Keratinocyte (primary cell): ENCODE measurements around the gene HP1BP3. TPM values are rescaled to one million over a fixed set of nuclear protein-coding genes. Genes with fewer than 3 reads are reported as not detected.

Source experiments
- DNase-seq: peaks from one replicate; pipeline ENCODE4 v3.0.0-alpha.2; 2011; ENCODE audit warnings: low read depth, missing footprints, low spot score
- FAIRE-seq: peaks from 2 replicates; lab custom pipeline; 2011; peaks lifted over from hg19 to GRCh38; lab: Jason Lieb, UNC
- H2AFZ ChIP-seq: 2 replicates; pipeline ENCODE4 v1.6.0; 2012; ENCODE audit warnings: low read length, control low read depth, inconsistent platforms; ENCODE audit not compliant: control insufficient read depth
- H3K27ac ChIP-seq: 2 replicates; pipeline ENCODE4 v1.5.1; 2011; ENCODE audit warnings: low read length; ENCODE audit not compliant: control insufficient read depth, insufficient read depth
- H3K27me3 ChIP-seq: 3 replicates; pipeline ENCODE4 v1.6.0; 2011; ENCODE audit warnings: low read length; ENCODE audit not compliant: control insufficient read depth, insufficient read depth; ENCODE audit errors: extremely low read depth
- H3K36me3 ChIP-seq, 2 experiments: 2 replicates in 1 of 2; 3 replicates in 1 of 2; pipeline ENCODE4 v1.5.1; 2011; ENCODE audit warnings: low read length in 2 of 2, mild to moderate bottlenecking in 1 of 2; ENCODE audit not compliant: control insufficient read depth in 2 of 2, insufficient read depth in 2 of 2; ENCODE audit errors: extremely low read depth in 1 of 2
- H3K4me1 ChIP-seq: 3 replicates; pipeline ENCODE4 v1.5.1; 2011; ENCODE audit warnings: low read length; ENCODE audit not compliant: control insufficient read depth, insufficient read depth; ENCODE audit errors: extremely low read depth
- H3K4me2 ChIP-seq: 3 replicates; pipeline ENCODE4 v1.6.0; 2011; ENCODE audit warnings: low read depth, low read length; ENCODE audit not compliant: control insufficient read depth, insufficient read depth; ENCODE audit errors: extremely low read depth
- H3K4me3 ChIP-seq, 3 experiments: fragments of 200-600 bp in 1 of 3; sonication (generic) in 1 of 3; 2 replicates in 2 of 3; 3 replicates in 1 of 3; pipeline ENCODE4 v1.5.1; 2011 to 2016; ENCODE audit warnings: low read length in 3 of 3, mild to moderate bottlenecking in 3 of 3, control low read depth in 2 of 3, inconsistent platforms in 1 of 3, low read depth in 1 of 3, mixed read lengths in 1 of 3, mixed run types in 1 of 3, moderate library complexity in 1 of 3; ENCODE audit not compliant: control insufficient read depth in 2 of 3, insufficient read depth in 2 of 3; ENCODE audit errors: extremely low read depth in 1 of 3
- H3K79me2 ChIP-seq: 2 replicates; pipeline ENCODE4 v1.6.0; 2012; ENCODE audit warnings: low read length; ENCODE audit not compliant: control insufficient read depth, insufficient read depth
- H3K9ac ChIP-seq: 3 replicates; pipeline ENCODE4 v1.6.0; 2011; ENCODE audit warnings: low read length; ENCODE audit not compliant: control insufficient read depth, insufficient read depth; ENCODE audit errors: extremely low read depth
- H3K9me1 ChIP-seq: 3 replicates; pipeline ENCODE4 v1.6.0; 2011; ENCODE audit warnings: low read length; ENCODE audit not compliant: control insufficient read depth, insufficient read depth; ENCODE audit errors: extremely low read depth
- H3K9me3 ChIP-seq: 2 replicates; pipeline ENCODE4 v1.5.1; 2012; ENCODE audit warnings: low read depth, low read length; ENCODE audit not compliant: control insufficient read depth
- H4K20me1 ChIP-seq: 3 replicates; pipeline ENCODE4 v1.6.0; 2011; ENCODE audit warnings: low read length; ENCODE audit not compliant: control insufficient read depth, insufficient read depth; ENCODE audit errors: extremely low read depth
- EZH2 ChIP-seq: IDR thresholded peaks from one replicate; pipeline ENCODE4 v1.6.1; 2012; ENCODE audit warnings: inconsistent platforms, mild to moderate bottlenecking, low read length, moderate library complexity
- dilution Hi-C: fragments of 300-500 bp; cut with MboI; formaldehyde crosslinking; loops from one replicate; pipeline ENCODE4 v1.7.0; 2020; ENCODE audit warnings: low sequenced_read_pairs; ENCODE audit not compliant: extremely low pct_ligation_motif_present
- polyA plus RNA-seq, 5 experiments: library from polyadenylated mRNA; depleted of rRNA in 3 of 5; stranded (reverse) in 3 of 5; stranded (forward) in 1 of 5; unstranded in 1 of 5; fragments of >200 nt; gene quantifications; 1 replicate in 1 of 5; 2 replicates in 3 of 5; 3 replicates in 1 of 5; pipeline versions ENCODE4 v1.2.1 to v1.2.3, GENCODE V29; 2011 to 2012; ENCODE audit warnings: missing spikeins in 2 of 5, low read depth in 1 of 5, low replicate concordance in 1 of 5
- TF ChIP-seq, protein P1 (sequence below), 3 experiments: IDR thresholded peaks in 1 of 3; conservative IDR thresholded peaks in 1 of 3; optimal IDR thresholded peaks in 1 of 3; 2 replicates in 2 of 3; 3 replicates in 1 of 3; pipeline versions ENCODE3 to v1.5.1; 2011; ENCODE audit warnings: low read length in 3 of 3, mild to moderate bottlenecking in 3 of 3, moderate library complexity in 2 of 3, control low read depth in 1 of 3, inconsistent platforms in 1 of 3; ENCODE audit not compliant: insufficient read depth in 2 of 3; ENCODE audit errors: extremely low read depth in 1 of 3

Gene HP1BP3
- polyA plus RNA-seq, 1 donor (not counting 4 experiments of a cell fraction or from before 2014, with no cell fraction given): 148 TPM

- Histone ChIP-seq H3K79me2 (no peaks in the 10 kb centered on the region), H3K27ac (no peak overlapping the region), H2AFZ (no peak overlapping the region), H3K36me3 (peaks cover 2 to 3% of the 10 kb centered on the region in 2 experiments), H3K9me3 (no peaks in the 10 kb centered on the region), H3K9me1 (no peaks in the 10 kb centered on the region), H3K4me2 (no peak overlapping the region), H4K20me1 (no peaks in the 10 kb centered on the region), H3K4me1 (peaks cover 4% of the 10 kb centered on the region), H3K4me3 (no peak overlapping the region), H3K27me3 (no peaks in the 10 kb centered on the region), H3K9ac (no peak overlapping the region)
- no peak for FAIRE-seq
- dilution Hi-C loops: no loop called here
- no peak for DNase-seq
- TF ChIP-seq, protein P1, sequence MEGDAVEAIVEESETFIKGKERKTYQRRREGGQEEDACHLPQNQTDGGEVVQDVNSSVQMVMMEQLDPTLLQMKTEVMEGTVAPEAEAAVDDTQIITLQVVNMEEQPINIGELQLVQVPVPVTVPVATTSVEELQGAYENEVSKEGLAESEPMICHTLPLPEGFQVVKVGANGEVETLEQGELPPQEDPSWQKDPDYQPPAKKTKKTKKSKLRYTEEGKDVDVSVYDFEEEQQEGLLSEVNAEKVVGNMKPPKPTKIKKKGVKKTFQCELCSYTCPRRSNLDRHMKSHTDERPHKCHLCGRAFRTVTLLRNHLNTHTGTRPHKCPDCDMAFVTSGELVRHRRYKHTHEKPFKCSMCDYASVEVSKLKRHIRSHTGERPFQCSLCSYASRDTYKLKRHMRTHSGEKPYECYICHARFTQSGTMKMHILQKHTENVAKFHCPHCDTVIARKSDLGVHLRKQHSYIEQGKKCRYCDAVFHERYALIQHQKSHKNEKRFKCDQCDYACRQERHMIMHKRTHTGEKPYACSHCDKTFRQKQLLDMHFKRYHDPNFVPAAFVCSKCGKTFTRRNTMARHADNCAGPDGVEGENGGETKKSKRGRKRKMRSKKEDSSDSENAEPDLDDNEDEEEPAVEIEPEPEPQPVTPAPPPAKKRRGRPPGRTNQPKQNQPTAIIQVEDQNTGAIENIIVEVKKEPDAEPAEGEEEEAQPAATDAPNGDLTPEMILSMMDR (optimal IDR thresholded peaks at IDR 0.05 in 1 of 3, IDR thresholded peaks at IDR 0.05 in 1 of 3, conservative IDR thresholded peaks at IDR 0.05 in 1 of 3; ENCODE audit: extremely low read depth in 1 of 3, insufficient read depth in 2 of 3, low read length in 3 of 3): no peak
- no peak for TF ChIP-seq EZH2
Observed at GRCh38 chr1:20834780-20835179, 47.7 kb upstream of the HP1BP3 start.

DNA sequence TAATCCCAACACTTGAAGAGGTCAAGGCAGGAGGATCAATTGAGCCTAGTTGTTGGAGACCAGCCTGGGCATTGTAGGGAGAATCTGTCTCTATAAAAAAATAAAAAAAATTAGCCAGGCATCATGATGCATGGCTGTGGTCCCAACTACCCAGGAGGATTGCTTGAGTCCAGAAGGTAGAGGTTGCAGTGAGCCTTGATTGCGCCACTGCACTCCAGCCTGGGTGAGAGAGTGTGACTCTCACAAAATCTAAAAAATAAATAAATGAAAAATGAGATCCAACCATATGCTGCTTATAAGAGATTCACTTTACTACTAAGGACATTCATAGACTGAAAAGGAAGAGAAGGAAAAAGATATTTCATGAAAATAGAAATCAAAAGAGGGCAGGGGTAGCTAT is 47.1 kb upstream of the HP1BP3 start:
- FAIRE-seq (no peak), DNase-seq (no peak)
- Histone ChIP-seq H3K4me2 (no peak overlapping the region), H3K36me3 (peaks cover 0 to 3% of the 10 kb centered on the region in 2 experiments), H3K4me3 (no peak overlapping the region), H4K20me1 (no peaks in the 10 kb centered on the region), H3K9me3 (no peaks in the 10 kb centered on the region), H3K4me1 (peaks cover 9% of the 10 kb centered on the region), H3K27ac (no peak overlapping the region), H3K79me2 (no peaks in the 10 kb centered on the region), H3K27me3 (no peaks in the 10 kb centered on the region), H3K9ac (no peak overlapping the region), H3K9me1 (no peaks in the 10 kb centered on the region), H2AFZ (no peak overlapping the region)
- dilution Hi-C loops: no loop called here
- TF ChIP-seq, protein P1 (optimal IDR thresholded peaks at IDR 0.05 in 1 of 3, IDR thresholded peaks at IDR 0.05 in 1 of 3, conservative IDR thresholded peaks at IDR 0.05 in 1 of 3; ENCODE audit: extremely low read depth in 1 of 3, insufficient read depth in 2 of 3, low read length in 3 of 3): no peak
- TF ChIP-seq EZH2: no peak
